Measurements from ENCODE around the gene EZH2. TPM values are rescaled to one million over a fixed set of nuclear protein-coding genes. Genes with fewer than 3 reads are reported as not detected.

Gene EZH2
- total RNA-seq, 4 donors from 2014 or later: 1.0 to 3.7 (median 1.7) TPM

- H3K36me3 ChIP-seq: peaks cover 0 to 77% of the 10 kb centered on the region in 2 donors
- intact Hi-C loops (cut with DNase I; ENCODE audit: low total_unique reads) (no loop called here), in situ Hi-C loops (cut with MboI; ENCODE audit: low sequenced_read_pairs in 4 of 4) (no loop called here)
- H3K9me3 ChIP-seq: no peaks in the 10 kb centered on the region
- ATAC-seq (no peak), DNase-seq (no peak)
- no peak overlapping the region for H3K4me3 ChIP-seq
- H3K27me3 ChIP-seq: no peaks in the 10 kb centered on the region
- TF ChIP-seq POLR2A (IDR thresholded peaks at IDR 0.05): no peak
- H3K4me1 ChIP-seq: peaks cover 10 to 15% of the 10 kb centered on the region in 2 donors
- no peak overlapping the region for H3K27ac ChIP-seq
Measured at GRCh38 chr7:148770004-148770403, 114.1 kb downstream of the EZH2 start.

- Histone ChIP-seq H3K27ac (no peak overlapping the region), H3K4me1 (no peaks in the 10 kb centered on the region), H3K4me3 (no peak overlapping the region), H3K9me3 (no peaks in the 10 kb centered on the region), H3K27me3 (no peaks in the 10 kb centered on the region), H3K36me3 (peaks cover 0 to 58% of the 10 kb centered on the region in 2 donors)
- intact Hi-C loops (cut with DNase I; ENCODE audit: low total_unique reads) (no loop called here), in situ Hi-C loops (cut with MboI; ENCODE audit: low sequenced_read_pairs in 4 of 4) (no loop called here)
- TF ChIP-seq CTCF (IDR thresholded peaks at IDR 0.05 in 4 of 5, conservative IDR thresholded peaks at IDR 0.05 in 1 of 5) (no peak), POLR2A (IDR thresholded peaks at IDR 0.05) (no peak)
- DNase-seq (no peak), ATAC-seq (no peak)
Measured at GRCh38 chr7:148763622-148764021, 120.5 kb downstream of the EZH2 start.

- in situ Hi-C loops (cut with MboI; ENCODE audit: low sequenced_read_pairs in 4 of 4): no loop called here
- ATAC-seq (no peak), DNase-seq (no peak)
- no peak for TF ChIP-seq POLR2A (IDR thresholded peaks at IDR 0.05)
- no peak for TF ChIP-seq CTCF (IDR thresholded peaks at IDR 0.05 in 4 of 5, conservative IDR thresholded peaks at IDR 0.05 in 1 of 5)
- H3K4me3 ChIP-seq: no peak overlapping the region
- no peaks in the 10 kb centered on the region for H3K9me3 ChIP-seq
- intact Hi-C loops (cut with DNase I; ENCODE audit: low total_unique reads): no loop called here
- no peaks in the 10 kb centered on the region for H3K27me3 ChIP-seq
- H3K36me3 ChIP-seq: peaks cover 0 to 58% of the 10 kb centered on the region in 2 donors
- H3K27ac ChIP-seq: no peak overlapping the region
- no peaks in the 10 kb centered on the region for H3K4me1 ChIP-seq
Measured at GRCh38 chr7:148761499-148762278, 122.4 kb downstream of the EZH2 start.

Other genes with a start within 250 kb of the EZH2 start
- 100 to 1,000 TPM in 1 of 4 donors, 10 to 100 TPM in 3; 78.7 to 101 (median 84.6) TPM for gene CUL1, start 185.4 kb downstream of the EZH2 start, total RNA-seq
- 10 to 100 TPM; 10.8 to 19.6 (median 14.2) TPM for gene PDIA4, start 144.2 kb upstream of the EZH2 start, total RNA-seq
- gene ZNF786, start 206.4 kb upstream of the EZH2 start, total RNA-seq: 1 to 10 TPM; 1.9 to 6.1 (median 2.7) TPM
- gene ZNF425, start 242.0 kb upstream of the EZH2 start, total RNA-seq: 1 to 10 TPM; 1.2 to 3.2 (median 1.5) TPM